HEK293 (cell line): ENCODE measurements around the gene PLOD2.

Experiments used
- ZBTB49 ChIP-seq: fragments of 450-650 bp; formaldehyde crosslinking; IDR thresholded peaks from 2 replicates; pipeline ENCODE4 v1.5.1; 2016; ENCODE audit warnings: missing biosample characterization, missing genetic modification characterization, low read depth
- ZNF426 ChIP-seq: fragments of 450-650 bp; formaldehyde crosslinking; IDR thresholded peaks from 2 replicates; pipeline ENCODE4 v1.5.1; 2017; ENCODE audit warnings: missing biosample characterization, missing genetic modification characterization, mild to moderate bottlenecking, inconsistent platforms, moderate library complexity
- TF ChIP-seq, protein P1 (sequence below): fragments of 450-650 bp; formaldehyde crosslinking; IDR thresholded peaks from 2 replicates; pipeline ENCODE4 v1.5.1; 2016; ENCODE audit warnings: missing biosample characterization, missing genetic modification characterization

- TF ChIP-seq, protein P1, sequence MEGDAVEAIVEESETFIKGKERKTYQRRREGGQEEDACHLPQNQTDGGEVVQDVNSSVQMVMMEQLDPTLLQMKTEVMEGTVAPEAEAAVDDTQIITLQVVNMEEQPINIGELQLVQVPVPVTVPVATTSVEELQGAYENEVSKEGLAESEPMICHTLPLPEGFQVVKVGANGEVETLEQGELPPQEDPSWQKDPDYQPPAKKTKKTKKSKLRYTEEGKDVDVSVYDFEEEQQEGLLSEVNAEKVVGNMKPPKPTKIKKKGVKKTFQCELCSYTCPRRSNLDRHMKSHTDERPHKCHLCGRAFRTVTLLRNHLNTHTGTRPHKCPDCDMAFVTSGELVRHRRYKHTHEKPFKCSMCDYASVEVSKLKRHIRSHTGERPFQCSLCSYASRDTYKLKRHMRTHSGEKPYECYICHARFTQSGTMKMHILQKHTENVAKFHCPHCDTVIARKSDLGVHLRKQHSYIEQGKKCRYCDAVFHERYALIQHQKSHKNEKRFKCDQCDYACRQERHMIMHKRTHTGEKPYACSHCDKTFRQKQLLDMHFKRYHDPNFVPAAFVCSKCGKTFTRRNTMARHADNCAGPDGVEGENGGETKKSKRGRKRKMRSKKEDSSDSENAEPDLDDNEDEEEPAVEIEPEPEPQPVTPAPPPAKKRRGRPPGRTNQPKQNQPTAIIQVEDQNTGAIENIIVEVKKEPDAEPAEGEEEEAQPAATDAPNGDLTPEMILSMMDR = no peak
- TF ChIP-seq ZNF426 (no peak), ZBTB49 (no peak)
Observed at GRCh38 chr3:146088840-146089239, 72.1 kb downstream of the PLOD2 start.
